ENCODE measurements around the gene RPLP1. TPM values are rescaled to one million over a fixed set of nuclear protein-coding genes. Genes with fewer than 3 reads are reported as not detected.

Gene RPLP1
- total RNA-seq, 1 donor from 2014 or later = 119 TPM

DNA sequence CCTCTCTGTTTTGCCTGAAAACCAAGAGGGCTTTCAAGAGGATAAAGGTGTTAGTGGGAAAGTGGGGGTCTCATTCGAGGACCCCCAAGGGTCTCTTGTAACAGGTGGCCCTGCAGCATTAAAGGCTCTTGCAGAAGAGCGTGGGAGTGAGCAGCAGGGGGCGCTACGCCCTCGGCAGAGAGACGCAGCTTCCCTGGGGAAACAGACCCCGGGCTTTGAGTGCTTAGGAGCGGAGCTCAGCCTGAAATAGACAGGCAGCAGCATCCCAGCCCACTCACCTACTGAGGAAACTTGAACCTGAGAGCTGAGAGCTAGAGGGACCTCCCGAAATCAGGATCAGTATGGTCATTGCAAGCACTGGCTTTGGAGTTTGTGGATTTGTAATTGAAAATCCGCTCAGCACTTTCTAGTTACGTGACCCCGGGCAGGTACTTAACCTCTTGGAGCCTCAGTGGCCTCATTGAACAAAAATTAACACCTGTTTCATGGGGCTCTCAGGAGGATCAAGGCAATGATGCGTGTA lies 25.7 kb downstream of the RPLP1 start:
- Histone ChIP-seq H3K4me3 (ENCODE audit: low read length in 3 of 3) (no peak overlapping the region), H3K27ac (ENCODE audit: low read depth, low read length) (no peak overlapping the region), H3K9ac (ENCODE audit: low read depth in 1 of 3, low read length in 3 of 3) (no peak overlapping the region), H3K36me3 (ENCODE audit: control insufficient read depth in 3 of 3, insufficient read depth in 3 of 3, low read length in 3 of 3) (no peaks in the 10 kb centered on the region), H3K9me3 (ENCODE audit: control insufficient read depth in 3 of 3, low read length in 3 of 3) (peaks cover 0 to 4% (median 0%) of the 10 kb centered on the region in 3 donors), H3K4me1 (ENCODE audit: control insufficient read depth in 3 of 3, insufficient read depth in 3 of 3, low read length in 3 of 3) (peaks cover 0 to 2% (median 2%) of the 10 kb centered on the region in 3 donors), H3K27me3 (ENCODE audit: control insufficient read depth in 3 of 3, insufficient read depth in 3 of 3, low read length in 3 of 3) (no peaks in the 10 kb centered on the region)

DNA sequence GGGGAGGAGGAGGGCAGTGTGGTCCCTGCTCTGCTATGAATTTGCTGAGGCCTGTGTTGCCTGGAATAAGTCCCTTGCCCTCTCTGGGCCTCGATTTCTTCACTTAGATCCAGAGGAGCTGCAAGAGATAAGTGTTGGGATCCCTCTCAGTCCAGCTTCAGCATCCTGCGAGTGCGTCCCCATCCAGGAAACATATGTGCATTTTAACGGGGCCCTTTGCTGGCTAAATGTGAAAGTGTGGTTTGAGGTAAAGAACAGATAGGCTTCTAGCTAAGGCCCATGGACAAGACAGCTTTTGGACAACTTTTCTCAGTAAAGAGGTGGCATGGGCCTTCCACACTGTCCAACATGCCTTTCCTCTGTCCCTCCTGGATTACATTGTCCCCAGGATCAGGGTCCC lies 26.5 kb downstream of the RPLP1 start:
- H3K4me1 ChIP-seq (ENCODE audit: control insufficient read depth in 3 of 3, insufficient read depth in 3 of 3, low read length in 3 of 3) = peaks cover 0 to 2% (median 2%) of the 10 kb centered on the region in 3 donors
- H3K9me3 ChIP-seq (ENCODE audit: control insufficient read depth in 3 of 3, low read length in 3 of 3) = peaks cover 0 to 4% (median 0%) of the 10 kb centered on the region in 3 donors
- no peaks in the 10 kb centered on the region for H3K36me3 ChIP-seq (ENCODE audit: control insufficient read depth in 3 of 3, insufficient read depth in 3 of 3, low read length in 3 of 3)
- H3K4me3 ChIP-seq (ENCODE audit: low read length in 3 of 3) = no peak overlapping the region
- H3K27me3 ChIP-seq (ENCODE audit: control insufficient read depth in 3 of 3, insufficient read depth in 3 of 3, low read length in 3 of 3) = no peaks in the 10 kb centered on the region
- no peak overlapping the region for H3K9ac ChIP-seq (ENCODE audit: low read depth in 1 of 3, low read length in 3 of 3)
- H3K27ac ChIP-seq (ENCODE audit: low read depth, low read length) = no peak overlapping the region

DNA sequence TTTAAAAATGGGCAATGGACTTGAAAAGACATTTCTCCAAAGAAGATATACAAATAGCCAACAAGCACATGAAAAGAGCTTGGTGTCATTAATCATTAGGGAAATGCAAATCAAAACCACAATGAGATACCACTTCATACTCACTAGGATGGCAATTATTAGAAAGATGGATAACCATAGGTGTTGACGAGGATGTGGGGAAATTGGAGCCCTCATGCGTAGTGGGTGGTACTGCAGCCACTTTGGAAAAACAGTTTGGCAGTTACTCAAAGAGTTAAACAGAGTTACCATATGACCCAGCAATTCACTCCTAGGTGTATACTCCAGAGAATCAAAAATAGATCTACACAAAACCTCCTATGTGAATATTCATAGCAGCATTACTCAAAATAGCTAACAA lies 27.4 kb downstream of the RPLP1 start:
- Histone ChIP-seq H3K9me3 (ENCODE audit: control insufficient read depth in 3 of 3, low read length in 3 of 3) (peaks cover 0 to 4% (median 0%) of the 10 kb centered on the region in 3 donors), H3K36me3 (ENCODE audit: control insufficient read depth in 3 of 3, insufficient read depth in 3 of 3, low read length in 3 of 3) (no peaks in the 10 kb centered on the region), H3K9ac (ENCODE audit: low read depth in 1 of 3, low read length in 3 of 3) (no peak overlapping the region), H3K27ac (ENCODE audit: low read depth, low read length) (no peak overlapping the region), H3K4me3 (ENCODE audit: low read length in 3 of 3) (no peak overlapping the region), H3K4me1 (ENCODE audit: control insufficient read depth in 3 of 3, insufficient read depth in 3 of 3, low read length in 3 of 3) (peaks cover under 1 to 7% (median 5%) of the 10 kb centered on the region in 3 donors), H3K27me3 (ENCODE audit: control insufficient read depth in 3 of 3, insufficient read depth in 3 of 3, low read length in 3 of 3) (no peaks in the 10 kb centered on the region)

DNA sequence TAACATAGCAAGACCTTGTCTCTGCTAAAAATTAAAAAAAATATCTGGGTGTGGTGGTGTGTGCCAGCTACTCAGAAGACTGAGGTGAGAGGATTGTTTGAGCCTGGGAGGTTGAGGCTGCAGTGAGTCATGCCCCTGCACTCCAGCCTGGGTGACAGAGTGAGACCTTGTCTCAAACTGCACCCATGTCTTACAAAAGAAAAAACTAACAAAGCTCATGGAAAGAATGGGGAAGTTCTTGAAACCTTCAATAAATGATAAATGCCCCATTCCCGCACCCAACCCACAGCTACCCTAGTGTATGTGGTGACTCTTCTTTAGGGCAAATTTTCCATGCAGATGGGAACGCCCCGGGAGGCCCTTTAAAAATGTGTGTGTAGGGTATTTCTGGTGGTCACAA lies 28.3 kb downstream of the RPLP1 start:
- Histone ChIP-seq H3K27me3 (ENCODE audit: control insufficient read depth in 3 of 3, insufficient read depth in 3 of 3, low read length in 3 of 3) (no peaks in the 10 kb centered on the region), H3K4me1 (ENCODE audit: control insufficient read depth in 3 of 3, insufficient read depth in 3 of 3, low read length in 3 of 3) (peaks cover 4 to 9% (median 9%) of the 10 kb centered on the region in 3 donors), H3K4me3 (ENCODE audit: low read length in 3 of 3) (no peak overlapping the region)

DNA sequence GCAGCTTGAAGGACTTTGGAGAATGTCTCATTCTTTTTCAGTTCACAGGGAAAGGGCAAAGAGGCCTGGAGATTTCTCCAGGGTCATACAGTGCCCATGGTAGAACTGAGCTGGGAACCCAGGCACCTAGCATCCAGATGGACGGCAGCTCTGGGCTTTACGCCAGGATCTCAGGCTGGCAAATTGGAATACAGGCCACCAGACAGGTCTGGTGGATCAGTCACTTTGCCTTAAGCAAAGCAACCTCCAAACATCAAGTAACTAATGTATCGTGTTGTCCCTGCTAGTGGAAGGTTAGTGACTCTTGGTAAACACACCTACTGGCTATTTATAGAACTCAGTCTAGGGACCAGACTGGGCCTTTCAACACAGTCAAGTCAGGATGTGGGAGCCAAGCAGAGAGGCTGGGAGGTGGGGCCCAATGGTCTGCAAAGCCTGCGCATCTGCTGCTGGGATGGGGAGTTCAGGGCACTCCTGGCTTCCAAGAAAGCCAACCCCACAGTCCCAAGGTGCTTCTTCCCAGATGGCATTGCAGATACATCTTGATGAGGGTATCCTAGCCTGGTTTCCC lies 30.2 kb downstream of the RPLP1 start:
- H3K36me3 ChIP-seq (ENCODE audit: control insufficient read depth in 3 of 3, insufficient read depth in 3 of 3, low read length in 3 of 3) = no peaks in the 10 kb centered on the region
- H3K27me3 ChIP-seq (ENCODE audit: control insufficient read depth in 3 of 3, insufficient read depth in 3 of 3, low read length in 3 of 3) = no peaks in the 10 kb centered on the region
- no peak overlapping the region for H3K9ac ChIP-seq (ENCODE audit: low read depth in 1 of 3, low read length in 3 of 3)
- no peak overlapping the region for H3K27ac ChIP-seq (ENCODE audit: low read depth, low read length)
- peaks cover 0 to 4% (median 0%) of the 10 kb centered on the region in 3 donors for H3K9me3 ChIP-seq (ENCODE audit: control insufficient read depth in 3 of 3, low read length in 3 of 3)
- peaks cover 4 to 9% (median 9%) of the 10 kb centered on the region in 3 donors for H3K4me1 ChIP-seq (ENCODE audit: control insufficient read depth in 3 of 3, insufficient read depth in 3 of 3, low read length in 3 of 3)
- no peak overlapping the region for H3K4me3 ChIP-seq (ENCODE audit: low read length in 3 of 3)

More for the DNA sequence above, 28.3 kb downstream of the RPLP1 start:
- H3K9me3 ChIP-seq (ENCODE audit: control insufficient read depth in 3 of 3, low read length in 3 of 3) = peaks cover 0 to 4% (median 0%) of the 10 kb centered on the region in 3 donors
- no peaks in the 10 kb centered on the region for H3K36me3 ChIP-seq (ENCODE audit: control insufficient read depth in 3 of 3, insufficient read depth in 3 of 3, low read length in 3 of 3)
- no peak overlapping the region for H3K9ac ChIP-seq (ENCODE audit: low read depth in 1 of 3, low read length in 3 of 3)
- H3K27ac ChIP-seq (ENCODE audit: low read depth, low read length) = no peak overlapping the region

DNA sequence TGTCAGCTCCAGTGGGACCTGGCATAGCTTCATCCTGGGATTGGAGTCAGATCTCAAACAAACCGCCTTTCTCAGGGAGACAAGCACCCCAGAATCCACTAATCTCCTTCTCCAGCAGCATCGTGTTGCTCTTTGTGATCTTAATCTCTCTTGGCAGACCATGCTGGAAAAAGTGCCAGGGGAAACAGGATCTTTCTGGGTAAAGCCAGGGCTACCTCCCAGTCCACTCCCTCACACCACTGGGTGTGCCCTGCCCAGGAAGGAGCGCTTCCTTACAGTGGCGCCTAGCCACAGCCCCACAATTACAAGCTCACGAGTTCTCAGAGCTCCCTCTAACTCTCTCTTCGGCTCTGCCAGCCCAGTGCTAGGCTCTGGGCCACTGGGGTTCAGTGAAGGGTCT lies 32.2 kb downstream of the RPLP1 start:
- Histone ChIP-seq H3K27me3 (ENCODE audit: control insufficient read depth in 3 of 3, insufficient read depth in 3 of 3, low read length in 3 of 3) (no peaks in the 10 kb centered on the region), H3K9ac (ENCODE audit: low read depth in 1 of 3, low read length in 3 of 3) (peak overlapping the region in 1 of 3 donors; percentile 28), H3K27ac (ENCODE audit: low read depth, low read length) (no peak overlapping the region), H3K9me3 (ENCODE audit: control insufficient read depth in 3 of 3, low read length in 3 of 3) (peaks cover 0 to 3% (median 0%) of the 10 kb centered on the region in 3 donors), H3K4me3 (ENCODE audit: low read length in 3 of 3) (no peak overlapping the region), H3K4me1 (ENCODE audit: control insufficient read depth in 3 of 3, insufficient read depth in 3 of 3, low read length in 3 of 3) (peaks cover 6 to 12% (median 9%) of the 10 kb centered on the region in 3 donors), H3K36me3 (ENCODE audit: control insufficient read depth in 3 of 3, insufficient read depth in 3 of 3, low read length in 3 of 3) (no peaks in the 10 kb centered on the region)

DNA sequence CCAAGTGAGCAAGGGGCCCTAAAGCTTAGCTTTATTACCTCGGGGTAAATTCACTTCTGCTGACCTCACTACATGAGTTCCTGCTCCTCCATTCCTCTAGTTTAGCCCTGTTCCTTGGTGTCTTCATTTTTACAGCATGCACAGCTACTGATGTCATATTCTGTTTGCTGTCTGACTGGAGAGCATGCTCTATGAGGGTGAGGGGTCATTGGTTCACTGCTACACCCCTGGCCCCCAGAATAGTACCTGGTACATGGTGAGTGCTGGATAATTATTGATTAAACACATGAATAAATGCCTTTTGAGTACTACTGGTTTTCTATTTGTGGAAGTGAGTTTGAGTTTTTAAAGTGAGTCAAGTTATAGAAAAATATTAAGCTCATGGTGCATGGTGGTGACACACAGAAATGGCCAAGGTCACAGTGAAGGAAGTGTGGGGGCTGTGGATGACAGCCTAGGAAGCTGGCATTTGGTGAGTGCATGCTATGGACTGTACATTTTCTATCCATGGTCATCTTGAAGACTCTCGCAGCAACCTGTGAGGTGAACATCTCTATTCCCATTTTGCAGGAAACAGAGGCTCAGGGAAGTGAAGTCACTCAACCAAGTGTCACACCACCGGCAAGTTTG lies 34.0 kb downstream of the RPLP1 start:
- H3K9ac ChIP-seq (ENCODE audit: low read depth in 1 of 3, low read length in 3 of 3) = no peak overlapping the region
- H3K27ac ChIP-seq (ENCODE audit: low read depth, low read length) = no peak overlapping the region
- no peaks in the 10 kb centered on the region for H3K9me3 ChIP-seq (ENCODE audit: control insufficient read depth in 3 of 3, low read length in 3 of 3)
- H3K36me3 ChIP-seq (ENCODE audit: control insufficient read depth in 3 of 3, insufficient read depth in 3 of 3, low read length in 3 of 3) = no peaks in the 10 kb centered on the region
- H3K27me3 ChIP-seq (ENCODE audit: control insufficient read depth in 3 of 3, insufficient read depth in 3 of 3, low read length in 3 of 3) = no peaks in the 10 kb centered on the region
- no peak overlapping the region for H3K4me3 ChIP-seq (ENCODE audit: low read length in 3 of 3)
- H3K4me1 ChIP-seq (ENCODE audit: control insufficient read depth in 3 of 3, insufficient read depth in 3 of 3, low read length in 3 of 3) = peaks cover 8 to 23% (median 18%) of the 10 kb centered on the region in 3 donors

DNA sequence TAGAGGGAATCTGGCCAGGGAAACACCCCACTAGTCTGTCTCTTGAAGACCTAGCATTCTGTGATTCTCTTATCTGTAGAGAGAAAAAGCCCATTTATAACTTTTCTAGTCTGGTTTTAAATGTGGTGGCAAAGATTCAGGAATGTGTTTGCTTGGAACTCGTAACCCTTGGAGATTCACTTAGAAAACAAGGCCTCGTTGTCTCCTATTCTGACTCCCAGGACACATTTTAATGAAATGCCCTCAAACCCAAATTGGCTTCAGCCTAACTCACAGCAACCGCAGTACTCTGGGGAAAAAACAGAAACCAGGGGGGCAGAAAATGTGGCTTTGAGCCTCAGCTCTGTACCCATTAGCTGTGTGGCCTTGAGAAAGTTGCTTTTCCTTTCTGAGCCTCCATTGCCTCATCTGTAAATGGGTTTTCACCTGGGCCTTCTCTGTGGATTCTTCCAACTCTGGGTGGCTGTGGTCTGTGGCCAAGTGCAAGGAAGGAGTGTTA lies 36.5 kb downstream of the RPLP1 start:
- Histone ChIP-seq H3K27me3 (ENCODE audit: control insufficient read depth in 3 of 3, insufficient read depth in 3 of 3, low read length in 3 of 3) (no peaks in the 10 kb centered on the region), H3K36me3 (ENCODE audit: control insufficient read depth in 3 of 3, insufficient read depth in 3 of 3, low read length in 3 of 3) (no peaks in the 10 kb centered on the region), H3K4me1 (ENCODE audit: control insufficient read depth in 3 of 3, insufficient read depth in 3 of 3, low read length in 3 of 3) (peaks cover 8 to 20% (median 20%) of the 10 kb centered on the region in 3 donors), H3K9me3 (ENCODE audit: control insufficient read depth in 3 of 3, low read length in 3 of 3) (no peaks in the 10 kb centered on the region), H3K4me3 (ENCODE audit: low read length in 3 of 3) (no peak overlapping the region), H3K27ac (ENCODE audit: low read depth, low read length) (no peak overlapping the region), H3K9ac (ENCODE audit: low read depth in 1 of 3, low read length in 3 of 3) (no peak overlapping the region)

DNA sequence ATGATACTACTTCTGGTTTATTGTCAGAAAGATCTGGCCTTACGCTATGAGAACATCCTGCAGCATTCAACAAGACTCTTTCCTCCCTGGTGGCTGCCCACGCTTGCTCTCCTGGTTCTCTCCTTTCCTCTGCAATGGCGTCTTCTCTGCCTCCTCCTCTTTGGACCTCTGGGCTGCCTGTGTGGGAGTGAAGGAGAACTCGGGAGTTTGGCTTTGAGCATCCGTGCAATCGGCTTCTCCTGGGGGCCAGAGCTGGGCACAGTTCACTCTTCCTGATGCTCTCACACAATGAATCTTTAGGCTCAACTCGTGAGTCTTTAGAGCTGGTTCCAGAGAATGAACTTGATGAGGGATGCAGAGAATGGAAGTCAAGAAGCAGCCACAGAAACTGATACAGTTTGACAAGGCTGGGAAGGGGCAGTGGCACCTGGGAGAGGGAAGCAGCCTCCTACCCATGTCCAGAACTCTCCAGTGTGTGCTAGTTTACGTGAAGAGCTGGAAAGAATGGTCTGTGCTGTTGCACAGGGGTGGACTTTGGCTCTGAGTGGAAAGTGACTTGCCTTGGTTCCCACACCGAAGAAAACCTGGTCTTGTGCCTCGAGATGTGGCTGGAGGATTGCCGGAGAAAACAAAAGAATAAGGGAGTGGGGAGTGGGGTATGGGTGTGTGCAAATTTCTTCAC lies 37.9 kb downstream of the RPLP1 start:
- Histone ChIP-seq H3K27ac (ENCODE audit: low read depth, low read length) (peak overlapping the region; percentile 28), H3K9me3 (ENCODE audit: control insufficient read depth in 3 of 3, low read length in 3 of 3) (no peaks in the 10 kb centered on the region), H3K4me1 (ENCODE audit: control insufficient read depth in 3 of 3, insufficient read depth in 3 of 3, low read length in 3 of 3) (peaks cover 4 to 14% (median 13%) of the 10 kb centered on the region in 3 donors), H3K9ac (ENCODE audit: low read depth in 1 of 3, low read length in 3 of 3) (peak overlapping the region in 1 of 3 donors; percentile 41), H3K4me3 (ENCODE audit: low read length in 3 of 3) (no peak overlapping the region), H3K27me3 (ENCODE audit: control insufficient read depth in 3 of 3, insufficient read depth in 3 of 3, low read length in 3 of 3) (no peaks in the 10 kb centered on the region), H3K36me3 (ENCODE audit: control insufficient read depth in 3 of 3, insufficient read depth in 3 of 3, low read length in 3 of 3) (no peaks in the 10 kb centered on the region)

All from skeletal muscle tissue (tissue), 4 donors.